ENCODE results near the gene MCUB.

DNA sequence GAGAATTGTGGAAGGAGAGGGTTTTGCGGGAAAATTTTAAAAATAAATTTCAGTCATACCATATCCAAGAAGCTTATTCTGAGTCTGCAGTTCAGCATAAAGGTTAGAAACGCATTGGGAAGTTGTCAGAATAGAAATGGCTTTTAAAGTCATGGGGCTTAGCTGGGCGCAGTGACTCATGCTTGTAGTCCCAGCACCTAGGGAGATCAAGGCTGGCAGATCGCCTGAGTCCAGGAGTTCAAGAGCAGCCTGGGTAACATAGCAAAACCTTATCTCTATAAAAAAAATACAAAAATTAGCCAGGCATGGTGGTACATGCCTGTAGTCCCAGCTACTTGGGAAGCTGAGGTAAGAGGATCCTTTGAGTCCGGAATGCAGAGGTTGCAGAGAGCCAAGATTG, 173.7 kb downstream of the MCUB start:
- TF ChIP-seq POLR2A (IDR thresholded peaks at IDR 0.05; ENCODE audit: low read length): no peak
- TF ChIP-seq RAD21 (conservative IDR thresholded peaks at IDR 0.05 in 1 of 2, IDR thresholded peaks at IDR 0.05 in 1 of 2): no peak
- TF ChIP-seq HDAC2 (IDR thresholded peaks at IDR 0.05): no peak
- TF ChIP-seq, protein P1, sequence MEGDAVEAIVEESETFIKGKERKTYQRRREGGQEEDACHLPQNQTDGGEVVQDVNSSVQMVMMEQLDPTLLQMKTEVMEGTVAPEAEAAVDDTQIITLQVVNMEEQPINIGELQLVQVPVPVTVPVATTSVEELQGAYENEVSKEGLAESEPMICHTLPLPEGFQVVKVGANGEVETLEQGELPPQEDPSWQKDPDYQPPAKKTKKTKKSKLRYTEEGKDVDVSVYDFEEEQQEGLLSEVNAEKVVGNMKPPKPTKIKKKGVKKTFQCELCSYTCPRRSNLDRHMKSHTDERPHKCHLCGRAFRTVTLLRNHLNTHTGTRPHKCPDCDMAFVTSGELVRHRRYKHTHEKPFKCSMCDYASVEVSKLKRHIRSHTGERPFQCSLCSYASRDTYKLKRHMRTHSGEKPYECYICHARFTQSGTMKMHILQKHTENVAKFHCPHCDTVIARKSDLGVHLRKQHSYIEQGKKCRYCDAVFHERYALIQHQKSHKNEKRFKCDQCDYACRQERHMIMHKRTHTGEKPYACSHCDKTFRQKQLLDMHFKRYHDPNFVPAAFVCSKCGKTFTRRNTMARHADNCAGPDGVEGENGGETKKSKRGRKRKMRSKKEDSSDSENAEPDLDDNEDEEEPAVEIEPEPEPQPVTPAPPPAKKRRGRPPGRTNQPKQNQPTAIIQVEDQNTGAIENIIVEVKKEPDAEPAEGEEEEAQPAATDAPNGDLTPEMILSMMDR (IDR thresholded peaks at IDR 0.05): no peak
- TF ChIP-seq RFX5 (IDR thresholded peaks at IDR 0.05): no peak

Measured in A549 (cell line).